ENCODE results near the gene TBC1D25.
"Not testable (repeated sequence)": the region's sequence is repeated elsewhere in the genome, so short reads cannot be mapped to it uniquely, and the experiment has no call there.

The TBC1D25 gene

GRCh38 chrX:48520455-48520854 is 19.1 kb upstream of the TBC1D25 start:
- H3K4me1 ChIP-seq: peaks cover 17 to 40% (median 30%) of the 10 kb centered on the region in 10 experiments
- TF ChIP-seq Cebpa-rat (IDR thresholded peaks at IDR 0.05): no peak
- no peak overlapping the region for H3K4me3 ChIP-seq
- no peaks in the 10 kb centered on the region; a peak in 2 of 22 replicates for H4K20me1 ChIP-seq
- no peak overlapping the region for H3K9ac ChIP-seq
- H3K36me3 ChIP-seq: peaks cover 0 to 16% (median 10%) of the 10 kb centered on the region in 11 experiments; a peak in 10 of 22 replicates
- peak overlapping the region in 9 of 11 experiments; percentile 45 to 85 (median 76); a peak in 17 of 22 replicates for H3K4me2 ChIP-seq
- H3K9me3 ChIP-seq (replicated peaks in 1 of 11): no peaks in the 10 kb centered on the region; a peak in 1 of 22 replicates
- H3K27me3 ChIP-seq: peaks cover 8 to 47% (median 30%) of the 10 kb centered on the region in 11 experiments; a peak in 20 of 22 replicates
- no peak overlapping the region for H3K27ac ChIP-seq

DNA sequence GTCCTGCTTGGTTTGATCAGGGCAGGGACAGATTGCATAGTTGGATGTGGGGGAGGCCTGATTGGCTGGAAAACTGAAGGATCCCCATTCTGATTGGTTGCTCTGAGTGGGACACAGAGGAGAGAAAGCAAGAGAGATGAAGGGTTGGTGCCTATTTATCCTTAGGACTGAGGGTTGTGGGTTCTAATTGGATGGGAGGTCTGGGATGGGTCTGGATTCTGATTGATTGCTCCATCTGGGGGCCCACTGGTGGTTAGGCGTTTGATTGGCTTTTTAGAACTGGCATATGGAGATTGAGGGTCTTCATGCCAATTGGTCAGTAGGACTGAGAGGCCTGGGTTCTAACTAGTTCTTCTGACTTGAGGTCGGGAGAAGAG is 18.6 kb upstream of the TBC1D25 start:
- H3K9ac ChIP-seq: peak overlapping the region in 9 of 11 experiments; percentile 26 to 85 (median 82); a peak in 15 of 22 replicates
- peak overlapping the region; percentile 38 to 85 (median 76) for H3K4me2 ChIP-seq
- peaks cover 8 to 44% (median 31%) of the 10 kb centered on the region in 11 experiments; a peak in 19 of 22 replicates for H3K27me3 ChIP-seq
- peaks cover 0 to 21% (median 10%) of the 10 kb centered on the region in 11 experiments; a peak in 10 of 22 replicates for H3K36me3 ChIP-seq
- H3K27ac ChIP-seq: peak overlapping the region in 9 of 11 experiments; percentile 45 to 83 (median 74); a peak in 15 of 22 replicates
- H3K9me3 ChIP-seq (replicated peaks in 1 of 11): no peaks in the 10 kb centered on the region; a peak in 1 of 22 replicates
- TF ChIP-seq Cebpa-rat (IDR thresholded peaks at IDR 0.05): no peak
- H3K4me1 ChIP-seq: peaks cover 17 to 40% (median 31%) of the 10 kb centered on the region in 10 experiments
- no peaks in the 10 kb centered on the region; a peak in 2 of 22 replicates for H4K20me1 ChIP-seq
- H3K4me3 ChIP-seq: peak overlapping the region; percentile 57 to 78 (median 70)

DNA sequence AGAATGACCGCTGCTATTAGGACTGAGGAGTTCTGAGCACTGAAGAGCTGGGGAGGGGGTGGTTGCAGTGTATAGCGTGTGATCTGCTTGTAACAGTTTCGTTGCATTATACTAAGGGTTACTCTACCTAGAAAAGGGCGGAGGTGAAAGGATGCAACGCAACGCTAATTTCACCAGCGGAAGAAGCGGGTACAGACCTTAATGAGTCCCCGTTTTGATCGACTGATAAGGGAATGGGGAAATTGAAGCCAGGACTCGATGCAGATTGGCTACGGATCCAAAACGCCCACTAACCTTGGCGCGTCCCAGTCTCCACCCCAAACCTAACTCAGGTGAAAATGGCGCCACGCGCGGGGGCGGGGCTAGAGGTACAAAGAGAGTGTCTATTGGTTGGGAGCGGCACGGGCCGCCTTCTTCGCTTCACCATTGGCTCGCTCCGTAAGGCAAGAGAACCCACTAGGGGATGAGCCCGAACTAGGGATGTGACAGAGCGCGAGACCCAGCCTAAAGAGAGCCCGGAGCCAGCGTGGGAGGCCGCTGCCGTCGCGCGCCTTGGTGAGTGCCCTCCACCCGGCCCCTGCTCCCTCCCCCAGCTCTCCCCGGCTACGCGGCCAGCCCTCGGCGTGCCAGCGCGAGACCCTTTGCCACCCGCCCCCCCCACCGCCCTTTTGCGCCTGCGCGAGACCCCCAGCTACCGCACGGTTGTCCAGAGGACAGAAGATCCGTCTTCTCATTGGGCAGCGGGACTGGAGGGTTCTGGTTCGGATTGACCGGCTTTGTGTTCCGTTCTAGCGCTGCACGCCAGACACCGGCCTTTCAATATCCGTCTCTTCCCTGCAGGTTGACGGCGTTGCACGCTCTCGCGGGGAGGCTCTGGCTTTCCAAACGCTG is 17.9 kb upstream of the TBC1D25 start, which contains the start of gene EBP:
EBP (plus strand) TSS at position 456 of the 891 bp plus-strand sequence. CDS start 1,964 bp downstream, outside the sequence.
- H3K4me2 ChIP-seq: peak within 1 kb of the TSS; percentile 67 to 85 (median 78)
- peak within 1 kb of the TSS; percentile 57 to 78 (median 70) for H3K4me3 ChIP-seq
- H3K27ac ChIP-seq: peak within 1 kb of the TSS in 10 of 11 experiments; percentile 52 to 83 (median 74); a peak in 20 of 22 replicates
- H3K36me3 ChIP-seq: peaks cover 2 to 26% (median 10%) of the 10 kb centered on the region in 11 experiments; a peak in 13 of 22 replicates
- 0 out of 22 replicates have a peak, but pooled peaks cover 0 to 4% (median 0%) of the 10 kb centered on the region in 11 experiments for H4K20me1 ChIP-seq
- H3K9me3 ChIP-seq (replicated peaks in 1 of 11): no peaks in the 10 kb centered on the region; a peak in 1 of 22 replicates
- H3K9ac ChIP-seq: peak within 1 kb of the TSS; percentile 74 to 85 (median 82)
- no peak for TF ChIP-seq Cebpa-rat (IDR thresholded peaks at IDR 0.05)
- H3K4me1 ChIP-seq: peaks cover 17 to 40% (median 31%) of the 10 kb centered on the region in 10 experiments
- peaks cover 8 to 45% (median 29%) of the 10 kb centered on the region in 11 experiments; a peak in 19 of 22 replicates for H3K27me3 ChIP-seq

DNA sequence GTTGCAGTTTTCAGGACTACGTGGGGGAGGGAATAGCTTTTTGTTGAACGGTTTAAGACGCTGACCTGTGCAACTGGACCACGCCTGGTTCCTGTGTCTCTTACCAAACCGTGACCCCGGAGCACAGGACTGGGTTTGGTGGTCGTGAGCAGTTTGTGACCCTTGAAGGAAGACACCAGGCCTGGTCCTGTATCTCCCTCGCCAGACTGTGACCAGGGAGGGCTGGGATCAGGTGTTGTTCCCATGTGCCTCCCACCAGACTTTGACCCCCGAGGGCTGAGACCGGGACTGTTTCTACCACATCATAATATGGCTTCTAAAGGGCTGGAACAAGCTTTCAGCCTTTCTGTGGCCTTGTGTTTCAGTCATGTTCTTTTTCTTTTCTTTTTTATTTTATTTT is 17.2 kb upstream of the TBC1D25 start:
- Histone ChIP-seq H3K9ac (peak overlapping the region; percentile 74 to 85 (median 82)), H3K27ac (peak overlapping the region in 10 of 11 experiments; percentile 52 to 83 (median 74); a peak in 20 of 22 replicates), H3K4me1 (peaks cover 17 to 40% (median 31%) of the 10 kb centered on the region in 10 experiments), H3K4me3 (peak overlapping the region; percentile 57 to 78 (median 70)), H3K36me3 (peaks cover 9 to 32% (median 17%) of the 10 kb centered on the region in 11 experiments; a peak in 20 of 22 replicates), H3K4me2 (peak overlapping the region; percentile 67 to 85 (median 78)), H3K27me3 (peaks cover 6 to 46% (median 33%) of the 10 kb centered on the region in 11 experiments; a peak in 18 of 22 replicates), H4K20me1 (peaks cover 0 to 9% (median 0%) of the 10 kb centered on the region in 11 experiments; a peak in 1 of 22 replicates), H3K9me3 (replicated peaks in 1 of 11) (no peaks in the 10 kb centered on the region; a peak in 1 of 22 replicates)
- no peak for TF ChIP-seq Cebpa-rat (IDR thresholded peaks at IDR 0.05)

- Histone ChIP-seq H3K9me3 (replicated peaks in 1 of 11) (no peaks in the 10 kb centered on the region; a peak in 1 of 22 replicates), H3K27me3 (peaks cover 16 to 57% (median 45%) of the 10 kb centered on the region in 11 experiments; a peak in 20 of 22 replicates), H3K9ac (no peak overlapping the region), H3K36me3 (peaks cover 19 to 46% (median 31%) of the 10 kb centered on the region in 11 experiments), H3K4me1 (peaks cover 17 to 40% (median 31%) of the 10 kb centered on the region in 10 experiments), H3K4me2 (peak overlapping the region; percentile 28 to 79 (median 67); a peak in 19 of 22 replicates), H3K27ac (peak overlapping the region in 1 of 11 experiments; percentile 35; a peak in 1 of 22 replicates), H4K20me1 (peaks cover 0 to 9% (median 0%) of the 10 kb centered on the region in 11 experiments; a peak in 1 of 22 replicates), H3K4me3 (peak overlapping the region in 1 of 10 experiments; percentile 31; a peak in 1 of 20 replicates)
- no peak for TF ChIP-seq Cebpa-rat (IDR thresholded peaks at IDR 0.05)
Observed at GRCh38 chrX:48523682-48524081, 15.8 kb upstream of the TBC1D25 start.

- H4K20me1 ChIP-seq; H3K4me2 ChIP-seq; H3K9me3 ChIP-seq (replicated peaks in 1 of 11); H3K27ac ChIP-seq; H3K4me3 ChIP-seq; H3K9ac ChIP-seq: not testable (repeated sequence)
- Histone ChIP-seq H3K4me1 (peaks cover 10 to 26% (median 21%) of the 10 kb centered on the region in 10 experiments), H3K36me3 (peaks cover 19 to 60% (median 32%) of the 10 kb centered on the region in 11 experiments), H3K27me3 (peaks cover 27 to 57% (median 50%) of the 10 kb centered on the region in 11 experiments; a peak in 21 of 22 replicates)
Observed at GRCh38 chrX:48525853-48526252, 13.7 kb upstream of the TBC1D25 start.

GRCh38 chrX:48530736-48531135 is 8.8 kb upstream of the TBC1D25 start:
- H3K9me3 ChIP-seq (replicated peaks in 1 of 11): peaks cover 0 to 7% (median 0%) of the 10 kb centered on the region in 11 experiments; a peak in 2 of 22 replicates
- peaks cover 19 to 46% (median 28%) of the 10 kb centered on the region in 11 experiments for H3K36me3 ChIP-seq
- peak overlapping the region in 1 of 11 experiments; percentile 52; a peak in 1 of 22 replicates for H3K4me2 ChIP-seq
- H3K4me3 ChIP-seq: no peak overlapping the region
- no peak for TF ChIP-seq Cebpa-rat (IDR thresholded peaks at IDR 0.05)
- peaks cover 0 to 9% (median 0%) of the 10 kb centered on the region in 11 experiments; a peak in 1 of 22 replicates for H4K20me1 ChIP-seq
- H3K9ac ChIP-seq: no peak overlapping the region
- H3K4me1 ChIP-seq: peaks cover 0 to 25% (median 6%) of the 10 kb centered on the region in 10 experiments; a peak in 6 of 20 replicates
- H3K27me3 ChIP-seq: peaks cover 48 to 94% (median 72%) of the 10 kb centered on the region in 11 experiments; a peak in 21 of 22 replicates
- H3K27ac ChIP-seq: peak overlapping the region in 3 of 11 experiments; percentile 62 to 79 (median 71); a peak in 5 of 22 replicates

All from BLaER1 treated with 17β-estradiol and CSF1 and Interleukin-3, amounts not matched to agents 10 nM and 100 nM (cell line).